DND-41 (cell line): ENCODE results near the gene LINGO1.

Experiments used
- CTCF ChIP-seq: IDR thresholded peaks from 2 replicates; pipeline ENCODE4 v1.5.1; 2012; ENCODE audit warnings: borderline replicate concordance, low read length, moderate library complexity, mild to moderate bottlenecking; ENCODE audit not compliant: poor library complexity, severe bottlenecking; ENCODE audit errors: extremely low read depth
- EZH2 ChIP-seq: IDR thresholded peaks from 3 replicates; pipeline ENCODE4 v1.6.1; 2012; ENCODE audit warnings: borderline replicate concordance, low read depth, mild to moderate bottlenecking, moderate library complexity, low read length, inconsistent platforms; ENCODE audit not compliant: severe bottlenecking

DNA sequence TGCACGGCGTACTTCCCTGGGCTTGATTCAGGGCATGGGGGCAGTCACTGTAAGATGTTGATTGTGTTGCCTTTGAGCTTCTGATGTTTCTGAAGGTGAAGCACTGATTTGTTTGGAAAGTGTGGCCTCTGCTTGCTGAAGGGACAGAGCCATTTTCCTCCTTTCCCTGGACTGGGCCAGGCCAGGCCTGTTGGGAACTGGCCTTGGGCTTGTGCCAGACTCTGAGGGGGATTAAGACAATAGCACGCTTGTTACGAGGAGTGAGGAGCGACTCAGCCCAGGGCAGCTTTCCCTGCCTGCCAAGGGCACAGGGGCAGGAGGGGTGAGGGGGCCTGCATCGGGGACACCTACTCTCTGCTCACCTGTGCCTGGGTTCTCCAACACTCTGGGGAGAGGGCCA is 42.9 kb downstream of the LINGO1 start:
- TF ChIP-seq CTCF (no peak), EZH2 (no peak)
